ENCODE measurements around the gene HYAL3.
A peak's percentile ranks its signal among the peaks of the same experiment; 100 is the strongest.
"Not testable (repeated sequence)": the region's sequence is repeated elsewhere in the genome, so short reads cannot be mapped to it uniquely, and the experiment has no call there.

Gene HYAL3

GRCh38 chr3:50266017-50266416 lies 33.2 kb downstream of the HYAL3 start:
- H3K4me3 ChIP-seq (ENCODE audit: low read depth, low read length): no peak overlapping the region
- DNase-seq (ENCODE audit: low read depth): no peak
- in situ Hi-C loops (cut with HindIII; ENCODE audit: low sequenced_read_pairs): no loop called here
- TF ChIP-seq CTCF (IDR thresholded peaks at IDR 0.05; ENCODE audit: low read depth, low read length, missing control alignments): no peak

GRCh38 chr3:50265571-50265970 lies 33.6 kb downstream of the HYAL3 start:
- no peak overlapping the region for H3K4me3 ChIP-seq (ENCODE audit: low read depth, low read length)
- in situ Hi-C loops (cut with HindIII; ENCODE audit: low sequenced_read_pairs): no loop called here
- TF ChIP-seq CTCF (IDR thresholded peaks at IDR 0.05; ENCODE audit: low read depth, low read length, missing control alignments): no peak
- DNase-seq (ENCODE audit: low read depth): no peak

GRCh38 chr3:50264964-50265485 lies 34.2 kb downstream of the HYAL3 start:
- no peak overlapping the region for H3K4me3 ChIP-seq (ENCODE audit: low read depth, low read length)
- in situ Hi-C loops (cut with HindIII; ENCODE audit: low sequenced_read_pairs): no loop called here
- no peak for TF ChIP-seq CTCF (IDR thresholded peaks at IDR 0.05; ENCODE audit: low read depth, low read length, missing control alignments)
- DNase-seq (ENCODE audit: low read depth): no peak

GRCh38 chr3:50264383-50264963 lies 34.7 kb downstream of the HYAL3 start:
- in situ Hi-C loops (cut with HindIII; ENCODE audit: low sequenced_read_pairs): no loop called here
- H3K4me3 ChIP-seq (ENCODE audit: low read depth, low read length): no peak overlapping the region
- peak; percentile 93 for DNase-seq (ENCODE audit: low read depth)
- TF ChIP-seq CTCF (IDR thresholded peaks at IDR 0.05; ENCODE audit: low read depth, low read length, missing control alignments): no peak

GRCh38 chr3:50263478-50264382 lies 35.5 kb downstream of the HYAL3 start:
- in situ Hi-C loops (cut with HindIII; ENCODE audit: low sequenced_read_pairs): no loop called here
- H3K4me3 ChIP-seq (ENCODE audit: low read depth, low read length): no peak overlapping the region
- no peak for DNase-seq (ENCODE audit: low read depth)
- TF ChIP-seq CTCF (IDR thresholded peaks at IDR 0.05; ENCODE audit: low read depth, low read length, missing control alignments): no peak

GRCh38 chr3:50262778-50263177 lies 36.4 kb downstream of the HYAL3 start:
- DNase-seq (ENCODE audit: low read depth): no peak
- H3K4me3 ChIP-seq (ENCODE audit: low read depth, low read length): no peak overlapping the region
- in situ Hi-C loops (cut with HindIII; ENCODE audit: low sequenced_read_pairs): no loop called here
- no peak for TF ChIP-seq CTCF (IDR thresholded peaks at IDR 0.05; ENCODE audit: low read depth, low read length, missing control alignments)

- in situ Hi-C loops (cut with HindIII; ENCODE audit: low sequenced_read_pairs); DNase-seq (ENCODE audit: low read depth): not testable (repeated sequence)
Measured at GRCh38 chr3:50262200-50262599, 37.0 kb downstream of the HYAL3 start.

More at GRCh38 chr3:50262200-50262599, 37.0 kb downstream of the HYAL3 start:
- H3K4me3 ChIP-seq (ENCODE audit: low read depth, low read length): not testable (repeated sequence)

Measured in astrocyte of the cerebellum (primary cell).